IgD-negative memory B cell (primary cell): ENCODE results near the gene PHLPP2. TPM values are rescaled to one million over a fixed set of nuclear protein-coding genes. Genes with fewer than 3 reads are reported as not detected.
"Not testable (repeated sequence)": the region's sequence is repeated elsewhere in the genome, so short reads cannot be mapped to it uniquely, and the experiment has no call there.

Source experiments
- H3K27ac Mint-ChIP-seq, 3 donors: one replicate each; pipeline ENCODE4 v1.8.0; 2020 to 2022; ENCODE audit warnings: mild to moderate bottlenecking in 3 of 3, mixed read lengths in 3 of 3, moderate library complexity in 1 of 3
- H3K27me3 Mint-ChIP-seq: one replicate; pipeline ENCODE4 v1.8.0; 2021; ENCODE audit warnings: mixed read lengths
- H3K36me3 Mint-ChIP-seq: one replicate; pipeline ENCODE4 v1.8.0; 2020; ENCODE audit warnings: mild to moderate bottlenecking, mixed read lengths
- H3K4me1 Mint-ChIP-seq, 3 donors: one replicate each; pipeline ENCODE4 v1.8.0; 2020 to 2022; ENCODE audit warnings: mixed read lengths in 3 of 3, mild to moderate bottlenecking in 1 of 3
- H3K4me3 Mint-ChIP-seq, 4 donors: one replicate each; pipeline ENCODE4 v1.8.0; 2020 to 2022; ENCODE audit warnings: mild to moderate bottlenecking in 4 of 4, mixed read lengths in 4 of 4, moderate library complexity in 3 of 4
- H3K9me3 Mint-ChIP-seq, 3 donors: one replicate each; pipeline ENCODE4 v1.8.0; 2020 to 2021; ENCODE audit warnings: mixed read lengths in 3 of 3, mild to moderate bottlenecking in 1 of 3
- polyA plus RNA-seq: library from polyadenylated mRNA; unstranded; fragments of 300-500 nt; fragmentation: Illumina TruSeq; gene quantifications from one replicate; pipeline ENCODE4 v1.2.3, GENCODE V29; 2021

Gene PHLPP2
- polyA plus RNA-seq, 1 donor from 2014 or later, result 4.7 TPM

GRCh38 chr16:71627731-71628181 lies 96.7 kb downstream of the PHLPP2 start:
- Mint-ChIP-seq H3K36me3 (peaks cover 2% of the 10 kb centered on the region), H3K4me3 (peak overlapping the region in 1 of 4 donors; percentile 66), H3K27ac (no peak overlapping the region), H3K4me1 (peaks cover 0 to 2% (median 1%) of the 10 kb centered on the region in 3 donors), H3K27me3 (peaks cover 5% of the 10 kb centered on the region), H3K9me3 (no peaks in the 10 kb centered on the region)

GRCh38 chr16:71626858-71627213 lies 97.7 kb downstream of the PHLPP2 start:
- Mint-ChIP-seq H3K9me3 (no peaks in the 10 kb centered on the region), H3K36me3 (peaks cover 2% of the 10 kb centered on the region), H3K4me1 (peaks cover 0 to 7% (median 2%) of the 10 kb centered on the region in 3 donors), H3K27me3 (peaks cover 5% of the 10 kb centered on the region), H3K27ac (no peak overlapping the region), H3K4me3 (peak overlapping the region; percentile 29 to 78 (median 58))

GRCh38 chr16:71626018-71626857 lies 98.3 kb downstream of the PHLPP2 start, which contains the start of gene MARVELD3:
MARVELD3 (plus strand) TSS chr16:71626184; CDS start chr16:71626230, 46 bp downstream.
- peak within 1 kb of the TSS; percentile 35 to 78 (median 62) for H3K4me3 Mint-ChIP-seq
- no peaks in the 10 kb centered on the region for H3K9me3 Mint-ChIP-seq
- H3K27ac Mint-ChIP-seq, result no peak within 1 kb of the TSS
- H3K4me1 Mint-ChIP-seq, result peaks cover 0 to 8% (median 2%) of the 10 kb centered on the region in 3 donors
- H3K36me3 Mint-ChIP-seq, result peaks cover 2% of the 10 kb centered on the region
- H3K27me3 Mint-ChIP-seq, result peaks cover 5% of the 10 kb centered on the region

GRCh38 chr16:71625113-71625850 lies 99.2 kb downstream of the PHLPP2 start:
- no peak overlapping the region for H3K27ac Mint-ChIP-seq
- peaks cover 5% of the 10 kb centered on the region for H3K27me3 Mint-ChIP-seq
- H3K4me3 Mint-ChIP-seq, result peak overlapping the region in 2 of 4 donors; percentile 18 to 35
- peaks cover 0 to 8% (median 2%) of the 10 kb centered on the region in 3 donors for H3K4me1 Mint-ChIP-seq
- H3K9me3 Mint-ChIP-seq, result no peaks in the 10 kb centered on the region
- H3K36me3 Mint-ChIP-seq, result peaks cover 2% of the 10 kb centered on the region

GRCh38 chr16:71623597-71623996 lies 100.9 kb downstream of the PHLPP2 start:
- peaks cover 0 to 8% (median 2%) of the 10 kb centered on the region in 3 donors for H3K4me1 Mint-ChIP-seq
- no peak overlapping the region for H3K4me3 Mint-ChIP-seq
- H3K36me3 Mint-ChIP-seq, result no peaks in the 10 kb centered on the region
- H3K9me3 Mint-ChIP-seq, result no peaks in the 10 kb centered on the region
- H3K27ac Mint-ChIP-seq, result no peak overlapping the region
- peaks cover 5% of the 10 kb centered on the region for H3K27me3 Mint-ChIP-seq

- Mint-ChIP-seq H3K4me1 (peaks cover 0 to 8% (median 2%) of the 10 kb centered on the region in 3 donors), H3K36me3 (peaks cover 2% of the 10 kb centered on the region), H3K27ac (no peak overlapping the region), H3K4me3 (peak overlapping the region in 1 of 4 donors; percentile 72), H3K9me3 (no peaks in the 10 kb centered on the region), H3K27me3 (peaks cover 8% of the 10 kb centered on the region)
Observed at GRCh38 chr16:71622088-71622487, 102.4 kb downstream of the PHLPP2 start.

GRCh38 chr16:71618429-71618828 lies 106.1 kb downstream of the PHLPP2 start:
- Mint-ChIP-seq H3K27me3 (peaks cover 5% of the 10 kb centered on the region), H3K4me1 (peaks cover 0 to 7% (median 0%) of the 10 kb centered on the region in 3 donors), H3K4me3 (no peak overlapping the region), H3K9me3 (no peaks in the 10 kb centered on the region), H3K36me3 (peaks cover 2% of the 10 kb centered on the region), H3K27ac (no peak overlapping the region)

GRCh38 chr16:71614956-71615355 lies 109.5 kb downstream of the PHLPP2 start:
- not testable (repeated sequence) for H3K36me3 Mint-ChIP-seq, H3K27ac Mint-ChIP-seq, H3K27me3 Mint-ChIP-seq, H3K4me1 Mint-ChIP-seq, H3K9me3 Mint-ChIP-seq, H3K4me3 Mint-ChIP-seq

GRCh38 chr16:71610936-71611871 lies 113.3 kb downstream of the PHLPP2 start:
- no peaks in the 10 kb centered on the region for H3K9me3 Mint-ChIP-seq
- H3K27ac Mint-ChIP-seq, result peak overlapping the region in 1 of 3 donors; percentile 62
- H3K36me3 Mint-ChIP-seq, result peaks cover 3% of the 10 kb centered on the region
- H3K27me3 Mint-ChIP-seq, result no peaks in the 10 kb centered on the region
- peaks cover 8 to 13% (median 9%) of the 10 kb centered on the region in 3 donors for H3K4me1 Mint-ChIP-seq
- peak overlapping the region in 2 of 4 donors; percentile 45 to 79 for H3K4me3 Mint-ChIP-seq

GRCh38 chr16:71610447-71610846 lies 114.1 kb downstream of the PHLPP2 start:
- H3K36me3 Mint-ChIP-seq, result peaks cover 3% of the 10 kb centered on the region
- peaks cover 8 to 13% (median 9%) of the 10 kb centered on the region in 3 donors for H3K4me1 Mint-ChIP-seq
- no peaks in the 10 kb centered on the region for H3K9me3 Mint-ChIP-seq
- H3K27me3 Mint-ChIP-seq, result no peaks in the 10 kb centered on the region
- H3K4me3 Mint-ChIP-seq, result no peak overlapping the region
- H3K27ac Mint-ChIP-seq, result peak overlapping the region in 1 of 3 donors; percentile 10

GRCh38 chr16:71609066-71609465 lies 115.4 kb downstream of the PHLPP2 start:
- H3K4me1 Mint-ChIP-seq, result peaks cover 8 to 13% (median 9%) of the 10 kb centered on the region in 3 donors
- no peak overlapping the region for H3K4me3 Mint-ChIP-seq
- no peaks in the 10 kb centered on the region for H3K9me3 Mint-ChIP-seq
- peaks cover 3% of the 10 kb centered on the region for H3K36me3 Mint-ChIP-seq
- H3K27ac Mint-ChIP-seq, result no peak overlapping the region
- H3K27me3 Mint-ChIP-seq, result no peaks in the 10 kb centered on the region

- no peaks in the 10 kb centered on the region for H3K4me1 Mint-ChIP-seq
- no peak overlapping the region for H3K4me3 Mint-ChIP-seq
- H3K27ac Mint-ChIP-seq, result peak overlapping the region in 1 of 3 donors; percentile 12
- no peaks in the 10 kb centered on the region for H3K9me3 Mint-ChIP-seq
- H3K27me3 Mint-ChIP-seq, result peaks cover 6% of the 10 kb centered on the region
- H3K36me3 Mint-ChIP-seq, result peaks cover 1% of the 10 kb centered on the region
Observed at GRCh38 chr16:71600822-71601221, 123.7 kb downstream of the PHLPP2 start.

GRCh38 chr16:71598426-71598825 lies 126.1 kb downstream of the PHLPP2 start:
- H3K9me3 Mint-ChIP-seq, H3K4me3 Mint-ChIP-seq, H3K4me1 Mint-ChIP-seq, H3K36me3 Mint-ChIP-seq, H3K27me3 Mint-ChIP-seq, H3K27ac Mint-ChIP-seq: not testable (repeated sequence)

- not testable (repeated sequence) for H3K36me3 Mint-ChIP-seq, H3K4me1 Mint-ChIP-seq, H3K27ac Mint-ChIP-seq, H3K9me3 Mint-ChIP-seq, H3K4me3 Mint-ChIP-seq
- H3K27me3 Mint-ChIP-seq, result peaks cover 14% of the 10 kb centered on the region
Observed at GRCh38 chr16:71595340-71595826, 129.1 kb downstream of the PHLPP2 start.
